SK-N-SH treated with all-trans-retinoic acid at 6 μM for 48 hours (cell line): ENCODE measurements around the gene MYLK.

ENCODE experiments used
- ZNF565 ChIP-seq: fragments of 450-650 bp; formaldehyde crosslinking; conservative IDR thresholded peaks from 2 replicates; pipeline ENCODE4 v1.5.0; 2020; ENCODE audit warnings: low read depth, mild to moderate bottlenecking, moderate library complexity
- TF ChIP-seq, protein P1 (sequence below): fragments of 250-450 bp; sonication (Bioruptor Pico); IDR thresholded peaks from 2 replicates; pipeline ENCODE4 v1.5.0; 2020; ENCODE audit warnings: mild to moderate bottlenecking, moderate library complexity

DNA sequence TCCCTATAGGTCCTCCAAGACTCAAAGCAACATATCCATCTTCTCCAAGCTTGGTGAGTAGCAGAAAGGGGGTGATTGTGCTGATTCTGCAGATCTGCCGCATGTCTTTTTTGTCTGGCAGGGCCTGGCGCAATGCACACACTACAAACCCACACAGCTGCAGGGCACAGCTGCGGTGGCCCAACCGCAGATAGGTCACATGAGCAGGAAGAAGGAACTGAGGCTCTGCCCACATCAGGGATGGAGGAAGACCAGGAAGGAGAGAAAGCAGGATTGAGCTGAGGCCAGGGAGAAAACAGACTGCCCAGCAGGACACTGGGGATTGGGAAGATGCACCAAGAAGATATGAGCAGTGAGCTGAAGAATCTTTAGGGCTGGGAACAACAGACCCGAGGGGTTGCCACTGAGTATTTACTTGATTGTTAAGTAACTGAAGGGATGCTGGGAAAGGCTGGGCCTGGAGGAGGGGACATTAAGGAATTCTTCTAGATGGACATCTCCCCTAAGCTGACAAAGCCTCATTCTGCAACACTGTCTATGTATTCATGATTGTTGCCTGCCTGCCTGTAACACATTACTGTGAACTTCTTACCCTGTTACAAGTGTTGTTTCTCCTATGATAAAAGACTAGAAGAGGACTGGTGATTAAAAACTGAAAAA, 126.7 kb downstream of the MYLK start:
- no peak for TF ChIP-seq ZNF565 (CRISPR knock-in tag)
- TF ChIP-seq, protein P1, sequence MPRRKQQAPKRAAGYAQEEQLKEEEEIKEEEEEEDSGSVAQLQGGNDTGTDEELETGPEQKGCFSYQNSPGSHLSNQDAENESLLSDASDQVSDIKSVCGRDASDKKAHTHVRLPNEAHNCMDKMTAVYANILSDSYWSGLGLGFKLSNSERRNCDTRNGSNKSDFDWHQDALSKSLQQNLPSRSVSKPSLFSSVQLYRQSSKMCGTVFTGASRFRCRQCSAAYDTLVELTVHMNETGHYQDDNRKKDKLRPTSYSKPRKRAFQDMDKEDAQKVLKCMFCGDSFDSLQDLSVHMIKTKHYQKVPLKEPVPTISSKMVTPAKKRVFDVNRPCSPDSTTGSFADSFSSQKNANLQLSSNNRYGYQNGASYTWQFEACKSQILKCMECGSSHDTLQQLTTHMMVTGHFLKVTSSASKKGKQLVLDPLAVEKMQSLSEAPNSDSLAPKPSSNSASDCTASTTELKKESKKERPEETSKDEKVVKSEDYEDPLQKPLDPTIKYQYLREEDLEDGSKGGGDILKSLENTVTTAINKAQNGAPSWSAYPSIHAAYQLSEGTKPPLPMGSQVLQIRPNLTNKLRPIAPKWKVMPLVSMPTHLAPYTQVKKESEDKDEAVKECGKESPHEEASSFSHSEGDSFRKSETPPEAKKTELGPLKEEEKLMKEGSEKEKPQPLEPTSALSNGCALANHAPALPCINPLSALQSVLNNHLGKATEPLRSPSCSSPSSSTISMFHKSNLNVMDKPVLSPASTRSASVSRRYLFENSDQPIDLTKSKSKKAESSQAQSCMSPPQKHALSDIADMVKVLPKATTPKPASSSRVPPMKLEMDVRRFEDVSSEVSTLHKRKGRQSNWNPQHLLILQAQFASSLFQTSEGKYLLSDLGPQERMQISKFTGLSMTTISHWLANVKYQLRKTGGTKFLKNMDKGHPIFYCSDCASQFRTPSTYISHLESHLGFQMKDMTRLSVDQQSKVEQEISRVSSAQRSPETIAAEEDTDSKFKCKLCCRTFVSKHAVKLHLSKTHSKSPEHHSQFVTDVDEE, result no peak
